ENCODE results near the gene MAD1L1.

MAD1L1 gene

DNA sequence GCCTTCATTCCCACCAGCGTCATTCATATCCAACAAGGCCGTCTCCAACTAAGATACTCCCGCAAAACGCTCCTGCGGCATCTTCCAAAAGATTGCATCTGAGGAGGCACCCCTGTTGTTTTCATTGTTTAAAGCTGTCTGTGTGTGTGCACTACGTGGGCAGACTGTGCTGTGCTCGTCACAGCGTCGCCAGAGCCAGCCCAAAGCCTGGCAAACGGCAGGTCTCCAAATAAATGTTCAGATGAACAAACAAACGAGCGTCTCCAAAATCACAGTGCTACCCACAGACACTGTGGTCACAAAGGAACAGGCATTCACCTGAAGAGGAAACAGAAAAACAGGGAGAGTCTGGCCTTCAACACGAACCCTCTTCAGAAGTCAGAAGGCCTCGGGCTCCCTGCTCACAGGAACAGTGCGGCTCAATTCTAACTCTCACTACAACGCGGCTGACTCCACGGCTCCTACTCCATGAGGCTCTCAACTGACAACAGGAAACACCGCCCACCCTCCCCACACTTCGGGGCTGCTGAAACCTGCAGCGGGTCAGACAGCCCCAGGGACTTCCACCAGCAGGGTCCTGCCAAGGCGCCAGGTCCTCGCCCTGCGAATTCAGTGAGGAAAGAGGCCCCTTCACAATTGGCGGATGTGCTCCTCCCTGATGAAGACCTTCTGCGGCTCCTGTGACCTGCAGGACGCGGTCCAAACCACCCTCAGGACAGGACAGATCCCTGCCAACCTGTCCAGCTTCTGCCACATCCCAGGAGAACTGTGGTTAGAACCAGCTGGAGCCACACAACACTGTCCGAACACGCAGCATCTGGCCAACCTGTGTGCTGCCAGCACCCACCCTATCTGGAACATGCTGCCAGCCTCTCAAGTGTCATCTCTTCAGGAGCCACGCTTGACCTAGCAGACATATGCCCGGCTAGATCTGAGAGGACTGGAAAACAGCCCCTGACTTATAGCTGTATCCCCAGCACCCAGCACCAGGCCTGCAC lies 36.1 kb downstream of the MAD1L1 start:
- peaks cover 45% of the 10 kb centered on the region for H3K9me3 ChIP-seq (ENCODE audit: control insufficient read depth, insufficient read depth, low read length)
- H3K36me3 ChIP-seq (ENCODE audit: control insufficient read depth, low read length): peaks cover 79% of the 10 kb centered on the region
- no peak overlapping the region for H3K4me3 ChIP-seq (ENCODE audit: low read length)
- H4K20me1 ChIP-seq (ENCODE audit: control insufficient read depth, insufficient read depth, low read depth, low read length): no peaks in the 10 kb centered on the region
- H3K4me1 ChIP-seq (ENCODE audit: control insufficient read depth, low read length): no peaks in the 10 kb centered on the region
- H3K4me2 ChIP-seq (ENCODE audit: low read length): no peak overlapping the region
- no peak overlapping the region for H3K27ac ChIP-seq (ENCODE audit: low read depth, low read length)
- no peaks in the 10 kb centered on the region for H3K9me2 ChIP-seq (replicated peaks; ENCODE audit: control insufficient read depth, low read length)
- no peak for TF ChIP-seq EZH2phosphoT487 (IDR thresholded peaks at IDR 0.05; ENCODE audit: borderline replicate concordance, low read length)
- no peak for TF ChIP-seq CTCF (IDR thresholded peaks at IDR 0.05; ENCODE audit: low read depth, low read length, poor library complexity, severe bottlenecking)
- H3F3A ChIP-seq (ENCODE audit: control insufficient read depth, insufficient read depth): no peaks in the 10 kb centered on the region
- H3K79me2 ChIP-seq (ENCODE audit: control insufficient read depth, low read length): peaks cover 41% of the 10 kb centered on the region
- no peaks in the 10 kb centered on the region for H3K27me3 ChIP-seq (ENCODE audit: control insufficient read depth, low read length)

- Histone ChIP-seq H3K36me3 (ENCODE audit: control insufficient read depth, low read length) (peaks cover 74% of the 10 kb centered on the region), H3K27ac (ENCODE audit: low read depth, low read length) (no peak overlapping the region), H4K20me1 (ENCODE audit: control insufficient read depth, insufficient read depth, low read depth, low read length) (no peaks in the 10 kb centered on the region), H3K9me2 (replicated peaks; ENCODE audit: control insufficient read depth, low read length) (no peaks in the 10 kb centered on the region), H3K4me3 (ENCODE audit: low read length) (no peak overlapping the region), H3K9me3 (ENCODE audit: control insufficient read depth, insufficient read depth, low read length) (peaks cover 45% of the 10 kb centered on the region), H3F3A (ENCODE audit: control insufficient read depth, insufficient read depth) (no peaks in the 10 kb centered on the region), H3K27me3 (ENCODE audit: control insufficient read depth, low read length) (no peaks in the 10 kb centered on the region), H3K4me1 (ENCODE audit: control insufficient read depth, low read length) (no peaks in the 10 kb centered on the region), H3K79me2 (ENCODE audit: control insufficient read depth, low read length) (peaks cover 39% of the 10 kb centered on the region), H3K4me2 (ENCODE audit: low read length) (no peak overlapping the region)
- no peak for TF ChIP-seq CTCF (IDR thresholded peaks at IDR 0.05; ENCODE audit: low read depth, low read length, poor library complexity, severe bottlenecking)
- TF ChIP-seq EZH2phosphoT487 (IDR thresholded peaks at IDR 0.05; ENCODE audit: borderline replicate concordance, low read length): no peak
These were observed 37.1 kb downstream of the MAD1L1 start for GRCh38 chr7:2195400-2196246.

DNA sequence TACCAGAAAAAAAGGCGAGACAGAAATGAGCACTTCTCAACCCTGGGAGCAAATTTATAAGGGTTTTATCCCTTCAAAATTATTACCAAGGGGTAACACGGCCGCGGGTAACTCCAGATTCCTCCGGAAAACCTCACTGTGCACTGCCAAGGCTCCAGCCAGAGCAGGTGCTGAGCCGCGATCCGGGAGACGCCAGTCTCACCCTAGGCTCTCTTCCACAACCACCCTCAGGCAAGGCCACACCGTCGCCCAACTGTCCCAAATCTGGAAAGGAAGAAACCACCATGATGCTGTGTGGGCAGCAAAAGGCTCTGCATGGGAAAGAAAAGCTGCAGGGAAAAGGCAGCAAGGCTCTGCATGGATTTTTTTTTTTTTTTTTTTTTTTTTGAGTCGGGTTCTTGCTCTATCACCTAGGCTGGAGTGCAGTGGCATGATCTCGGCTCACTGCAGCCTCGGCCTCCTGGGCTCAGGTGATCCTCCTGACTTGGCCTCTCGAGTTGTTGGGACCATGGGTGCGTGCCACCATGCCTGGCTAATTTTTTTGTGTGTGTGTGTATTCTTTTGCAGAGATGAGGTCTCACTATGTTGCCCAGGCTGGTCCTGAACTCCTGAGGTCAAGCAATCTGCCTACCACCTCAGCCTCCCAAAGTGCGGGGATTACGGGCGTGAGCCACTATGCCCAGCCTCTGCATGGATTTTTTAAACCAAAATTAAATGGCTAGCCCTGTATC lies 39.0 kb downstream of the MAD1L1 start:
- H3K27me3 ChIP-seq (ENCODE audit: control insufficient read depth, low read length): no peaks in the 10 kb centered on the region
- no peaks in the 10 kb centered on the region for H3F3A ChIP-seq (ENCODE audit: control insufficient read depth, insufficient read depth)
- no peak overlapping the region for H3K4me2 ChIP-seq (ENCODE audit: low read length)
- no peak overlapping the region for H3K27ac ChIP-seq (ENCODE audit: low read depth, low read length)
- H3K79me2 ChIP-seq (ENCODE audit: control insufficient read depth, low read length): peaks cover 46% of the 10 kb centered on the region
- H3K9me3 ChIP-seq (ENCODE audit: control insufficient read depth, insufficient read depth, low read length): peaks cover 34% of the 10 kb centered on the region
- H3K9me2 ChIP-seq (replicated peaks; ENCODE audit: control insufficient read depth, low read length): no peaks in the 10 kb centered on the region
- H3K36me3 ChIP-seq (ENCODE audit: control insufficient read depth, low read length): peaks cover 72% of the 10 kb centered on the region
- H4K20me1 ChIP-seq (ENCODE audit: control insufficient read depth, insufficient read depth, low read depth, low read length): no peaks in the 10 kb centered on the region
- TF ChIP-seq CTCF (IDR thresholded peaks at IDR 0.05; ENCODE audit: low read depth, low read length, poor library complexity, severe bottlenecking) (no peak), EZH2phosphoT487 (IDR thresholded peaks at IDR 0.05; ENCODE audit: borderline replicate concordance, low read length) (no peak)
- no peak overlapping the region for H3K4me3 ChIP-seq (ENCODE audit: low read length)
- no peaks in the 10 kb centered on the region for H3K4me1 ChIP-seq (ENCODE audit: control insufficient read depth, low read length)
